Measurements from ENCODE around the gene CCR4.

The CCR4 gene

GRCh38 chr3:32954506-32954905, 3.1 kb downstream of the CCR4 start:
- H3K4me3 ChIP-seq (ENCODE audit: low read length), result no peak overlapping the region
- no peak for TF ChIP-seq CTCF (conservative IDR thresholded peaks at IDR 0.05; ENCODE audit: low read depth, low read length)
- no peak for DNase-seq (ENCODE audit: low read depth)

DNA sequence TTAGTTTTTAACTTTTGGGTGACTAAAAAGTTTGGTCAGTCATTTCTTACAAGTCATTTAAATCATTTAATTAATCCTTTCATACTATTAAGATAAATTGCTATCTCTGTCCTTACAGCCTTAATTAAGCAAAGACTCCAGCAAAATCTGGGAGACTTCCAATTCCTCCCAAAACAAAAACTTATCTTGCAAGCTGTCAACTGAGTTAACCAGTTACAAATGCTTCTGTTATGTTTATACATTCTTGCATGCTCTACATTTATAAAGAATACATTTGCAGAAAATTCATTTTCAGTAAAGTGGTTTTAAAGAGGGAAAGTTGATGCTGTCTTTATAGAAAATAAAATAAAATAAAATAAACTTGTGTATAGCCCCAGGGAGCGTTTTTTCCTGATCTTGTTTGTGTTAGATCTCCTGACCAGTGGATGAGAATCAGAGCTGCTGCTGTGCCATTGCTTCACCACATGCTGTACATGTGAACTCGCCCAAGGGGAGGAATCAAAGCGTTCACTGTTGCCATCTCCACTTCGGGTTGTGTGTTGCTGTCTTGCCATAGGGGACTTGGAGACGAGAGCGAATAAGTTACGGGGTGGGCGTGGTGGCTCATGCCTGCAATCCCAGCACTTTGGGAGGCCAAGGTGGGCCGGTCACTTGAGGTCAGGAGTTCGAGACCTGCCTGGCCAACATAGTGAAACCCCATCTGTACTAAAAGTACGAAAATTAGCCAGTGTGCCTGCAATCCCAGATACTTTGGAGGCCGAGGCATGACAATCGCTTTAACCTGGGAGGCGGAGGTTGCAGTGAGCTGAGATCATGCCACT, 5.5 kb downstream of the CCR4 start:
- TF ChIP-seq CTCF (conservative IDR thresholded peaks at IDR 0.05; ENCODE audit: low read depth, low read length), result no peak
- no peak for DNase-seq (ENCODE audit: low read depth)

DNA sequence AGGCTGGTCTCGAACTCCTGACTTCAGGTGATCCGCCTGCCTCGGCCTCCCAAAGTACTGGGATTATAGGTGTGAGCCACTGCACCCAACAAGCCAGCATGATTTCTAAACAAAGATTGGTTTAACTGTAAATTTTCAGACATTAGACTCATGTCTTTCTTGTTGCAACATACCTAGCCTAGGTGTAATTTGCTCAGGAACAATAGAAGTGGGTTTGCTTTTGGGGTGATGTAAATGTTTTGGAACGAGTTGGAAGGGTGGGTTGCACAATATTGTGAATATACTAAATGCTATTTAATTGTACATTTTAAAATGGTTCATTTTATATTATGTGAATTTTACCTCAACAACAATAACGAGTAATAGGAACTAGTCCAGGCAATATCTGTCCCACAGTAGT, 7.1 kb downstream of the CCR4 start:
- no peak for DNase-seq (ENCODE audit: low read depth)
- TF ChIP-seq CTCF (conservative IDR thresholded peaks at IDR 0.05; ENCODE audit: low read depth, low read length), result no peak

More for the DNA sequence above, 5.5 kb downstream of the CCR4 start:
- H3K4me3 ChIP-seq (ENCODE audit: low read length), result no peak overlapping the region

GRCh38 chr3:32959371-32959770, 7.9 kb downstream of the CCR4 start:
- no peak for DNase-seq (ENCODE audit: low read depth)

More for the DNA sequence above, 7.1 kb downstream of the CCR4 start:
- no peak overlapping the region for H3K4me3 ChIP-seq (ENCODE audit: low read length)

GRCh38 chr3:32960404-32961170, 9.1 kb downstream of the CCR4 start:
- no peak for DNase-seq (ENCODE audit: low read depth)
- H3K4me3 ChIP-seq (ENCODE audit: low read length), result no peak overlapping the region
- TF ChIP-seq CTCF (conservative IDR thresholded peaks at IDR 0.05; ENCODE audit: low read depth, low read length), result no peak

More at GRCh38 chr3:32959371-32959770, 7.9 kb downstream of the CCR4 start:
- H3K4me3 ChIP-seq (ENCODE audit: low read length), result no peak overlapping the region
- TF ChIP-seq CTCF (conservative IDR thresholded peaks at IDR 0.05; ENCODE audit: low read depth, low read length), result no peak

DNA sequence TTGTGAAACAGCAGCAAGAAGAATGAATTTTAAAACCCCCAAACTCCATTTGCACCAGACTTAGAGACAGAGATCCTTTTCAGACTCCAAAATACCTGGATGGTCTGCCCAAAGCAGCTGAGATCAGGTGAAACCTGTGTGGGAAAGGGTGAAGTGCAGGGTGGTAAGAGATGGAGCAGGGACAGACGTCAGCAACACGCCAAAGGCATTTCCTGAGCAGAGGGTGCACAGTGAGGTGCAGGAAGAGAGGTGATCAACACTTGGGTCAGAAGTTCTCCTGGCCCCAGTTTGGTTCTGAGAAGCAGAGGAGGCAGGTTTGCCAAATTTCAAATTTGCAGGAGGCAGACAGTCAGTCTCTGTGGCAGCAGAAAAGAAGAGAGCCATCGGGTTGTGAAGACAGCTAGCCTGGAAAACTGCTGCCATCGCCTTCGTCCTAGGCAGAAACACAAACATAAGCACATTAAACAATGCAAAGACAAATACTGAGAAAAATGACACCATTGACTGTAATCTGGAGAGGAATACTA, 9.8 kb downstream of the CCR4 start:
- no peak for DNase-seq (ENCODE audit: low read depth)
- no peak overlapping the region for H3K4me3 ChIP-seq (ENCODE audit: low read length)
- no peak for TF ChIP-seq CTCF (conservative IDR thresholded peaks at IDR 0.05; ENCODE audit: low read depth, low read length)
